Activated CD4-positive, alpha-beta memory T cell treated with anti-CD3 and anti-CD28 coated beads, Interleukin-2, amount 10 ng/mL, durations not matched to agents 7 days and 5 days (primary cell): ENCODE measurements around the gene SV2B. TPM values are rescaled to one million over a fixed set of nuclear protein-coding genes. Genes with fewer than 3 reads are reported as not detected.

Experiments used
- CTCF ChIA-PET: fragments of 350-600 bp; sonication (Branson Sonifier 250); formaldehyde crosslinking; loops from one replicate; lab custom pipeline; 2021; ENCODE audit warnings: antibody characterized with exemption, inconsistent platforms; lab: Charles Lee
- POLR2A ChIA-PET: fragments of 350-600 bp; sonication (Branson Sonifier 250); formaldehyde crosslinking; loops from one replicate; lab custom pipeline; 2021; ENCODE audit warnings: antibody characterized with exemption; lab: Charles Lee
- DNase-seq: peaks from one replicate; pipeline ENCODE4 v3.0.0-alpha.2; 2020
- H3K27ac Mint-ChIP-seq: one replicate; pipeline ENCODE4 v1.8.0; 2021; ENCODE audit warnings: mild to moderate bottlenecking, mixed read lengths
- H3K27me3 Mint-ChIP-seq: one replicate; pipeline ENCODE4 v1.8.0; 2021; ENCODE audit warnings: mixed read lengths
- H3K36me3 Mint-ChIP-seq: one replicate; pipeline ENCODE4 v1.8.0; 2021; ENCODE audit warnings: low read depth, mixed read lengths
- H3K4me1 Mint-ChIP-seq: one replicate; pipeline ENCODE4 v1.8.0; 2021; ENCODE audit warnings: mixed read lengths
- H3K4me3 Mint-ChIP-seq: one replicate; pipeline ENCODE4 v1.8.0; 2021; ENCODE audit warnings: mild to moderate bottlenecking, mixed read lengths
- H3K9me3 Mint-ChIP-seq: one replicate; pipeline ENCODE4 v1.8.0; 2021; ENCODE audit warnings: mixed read lengths
- total RNA-seq, 2 experiments: library from RNA; stranded (reverse); gene quantifications; one replicate each; pipeline ENCODE4 v1.2.3, GENCODE V29; 2021

SV2B gene
- total RNA-seq, 2 experiments from 2014 or later, result 0.05 TPM; not detected in 1

GRCh38 chr15:91282486-91282885 is 182.4 kb downstream of the SV2B start:
- ChIA-PET POLR2A (interaction anchor here (0.8 kb wide), 1 partner anchor 27 kb away, joined by 3 read pairs; no protein-coding TSS in a partner anchor), CTCF (interaction anchor here (1.2 to 1.9 kb wide), 2 partner anchors 10 to 14 kb away, joined by 4 to 8 read pairs; no protein-coding TSS in a partner anchor)
- no peak overlapping the region for H3K27ac Mint-ChIP-seq
- H3K4me1 Mint-ChIP-seq, result no peaks in the 10 kb centered on the region
- no peak for DNase-seq
- no peaks in the 10 kb centered on the region for H3K36me3 Mint-ChIP-seq
- no peaks in the 10 kb centered on the region for H3K9me3 Mint-ChIP-seq
- no peak overlapping the region for H3K4me3 Mint-ChIP-seq
- H3K27me3 Mint-ChIP-seq, result peaks cover 7% of the 10 kb centered on the region

- no peaks in the 10 kb centered on the region for H3K36me3 Mint-ChIP-seq
- no peaks in the 10 kb centered on the region for H3K9me3 Mint-ChIP-seq
- no peaks in the 10 kb centered on the region for H3K4me1 Mint-ChIP-seq
- H3K27ac Mint-ChIP-seq, result no peak overlapping the region
- no peak for DNase-seq
- POLR2A ChIA-PET, result interaction anchor here (0.8 kb wide), 1 partner anchor 28 kb away, joined by 3 read pairs; no protein-coding TSS in a partner anchor
- CTCF ChIA-PET, result interaction anchor here (1.2 to 1.9 kb wide), 2 partner anchors 11 to 14 kb away, joined by 4 to 8 read pairs; no protein-coding TSS in a partner anchor
- peaks cover 8% of the 10 kb centered on the region for H3K27me3 Mint-ChIP-seq
- H3K4me3 Mint-ChIP-seq, result no peak overlapping the region
These were observed 183.1 kb downstream of the SV2B start for GRCh38 chr15:91283155-91283554.

GRCh38 chr15:91284758-91285466 is 184.9 kb downstream of the SV2B start:
- Mint-ChIP-seq H3K4me1 (no peaks in the 10 kb centered on the region), H3K27me3 (peaks cover 8% of the 10 kb centered on the region), H3K4me3 (no peak overlapping the region), H3K36me3 (no peaks in the 10 kb centered on the region), H3K9me3 (no peaks in the 10 kb centered on the region), H3K27ac (no peak overlapping the region)
- ChIA-PET CTCF (interaction anchor here (1.3 kb wide), 1 partner anchor 13 kb away, joined by 3 read pairs; no protein-coding TSS in a partner anchor), POLR2A (no interaction called here)
- no peak for DNase-seq

- ChIA-PET POLR2A (no interaction called here), CTCF (no interaction called here)
- DNase-seq, result no peak
- H3K9me3 Mint-ChIP-seq, result no peaks in the 10 kb centered on the region
- peaks cover 8% of the 10 kb centered on the region for H3K27me3 Mint-ChIP-seq
- H3K27ac Mint-ChIP-seq, result no peak overlapping the region
- H3K4me3 Mint-ChIP-seq, result no peak overlapping the region
- no peaks in the 10 kb centered on the region for H3K36me3 Mint-ChIP-seq
- no peaks in the 10 kb centered on the region for H3K4me1 Mint-ChIP-seq
These were observed 189.3 kb downstream of the SV2B start for GRCh38 chr15:91289324-91289723.

GRCh38 chr15:91290553-91290952 is 190.5 kb downstream of the SV2B start:
- Mint-ChIP-seq H3K27me3 (peaks cover 13% of the 10 kb centered on the region), H3K27ac (no peak overlapping the region), H3K4me3 (no peak overlapping the region), H3K9me3 (no peaks in the 10 kb centered on the region), H3K36me3 (no peaks in the 10 kb centered on the region), H3K4me1 (no peaks in the 10 kb centered on the region)
- CTCF ChIA-PET, result no interaction called here
- POLR2A ChIA-PET, result no interaction called here
- DNase-seq, result no peak

- Mint-ChIP-seq H3K4me1 (no peaks in the 10 kb centered on the region), H3K9me3 (no peaks in the 10 kb centered on the region), H3K4me3 (no peak overlapping the region), H3K27ac (no peak overlapping the region), H3K27me3 (peaks cover 13% of the 10 kb centered on the region), H3K36me3 (no peaks in the 10 kb centered on the region)
- no peak for DNase-seq
- ChIA-PET POLR2A (no interaction called here), CTCF (no interaction called here)
These were observed 191.6 kb downstream of the SV2B start for GRCh38 chr15:91291673-91292072.

GRCh38 chr15:91294344-91294743 is 194.3 kb downstream of the SV2B start:
- Mint-ChIP-seq H3K36me3 (no peaks in the 10 kb centered on the region), H3K4me1 (no peaks in the 10 kb centered on the region)
- POLR2A ChIA-PET, result no interaction called here

GRCh38 chr15:91294795-91295194 is 194.7 kb downstream of the SV2B start:
- Mint-ChIP-seq H3K4me3 (no peak overlapping the region), H3K27me3 (peaks cover 13% of the 10 kb centered on the region), H3K27ac (no peak overlapping the region), H3K4me1 (no peaks in the 10 kb centered on the region), H3K36me3 (no peaks in the 10 kb centered on the region), H3K9me3 (no peaks in the 10 kb centered on the region)
- no peak for DNase-seq
- ChIA-PET CTCF (no interaction called here), POLR2A (no interaction called here)

More at GRCh38 chr15:91294344-91294743, 194.3 kb downstream of the SV2B start:
- Mint-ChIP-seq H3K9me3 (no peaks in the 10 kb centered on the region), H3K4me3 (no peak overlapping the region), H3K27me3 (peaks cover 13% of the 10 kb centered on the region), H3K27ac (no peak overlapping the region)
- CTCF ChIA-PET, result interaction anchor here (0.5 to 1.4 kb wide), 2 partner anchors 8 to 70 kb away, joined by 3 to 7 read pairs; no protein-coding TSS in a partner anchor
- no peak for DNase-seq

GRCh38 chr15:91298101-91298500 is 198.0 kb downstream of the SV2B start:
- H3K36me3 Mint-ChIP-seq, result no peaks in the 10 kb centered on the region
- H3K4me3 Mint-ChIP-seq, result no peak overlapping the region
- peaks cover 23% of the 10 kb centered on the region for H3K27me3 Mint-ChIP-seq
- DNase-seq, result no peak
- no peaks in the 10 kb centered on the region for H3K9me3 Mint-ChIP-seq
- CTCF ChIA-PET, result interaction anchor here (0.5 to 3.0 kb wide), 4 partner anchors 12 to 408 kb away, joined by 3 to 11 read pairs (median 6); no protein-coding TSS in a partner anchor
- no peak overlapping the region for H3K27ac Mint-ChIP-seq
- peaks cover 7% of the 10 kb centered on the region for H3K4me1 Mint-ChIP-seq
- POLR2A ChIA-PET, result interaction anchor here (1.8 kb wide), 1 partner anchor 14 kb away, joined by 4 read pairs; no protein-coding TSS in a partner anchor

GRCh38 chr15:91302588-91303439 is 202.8 kb downstream of the SV2B start:
- POLR2A ChIA-PET, result interaction anchor here (1.1 kb wide), 1 partner anchor 9 kb away, joined by 3 read pairs; no protein-coding TSS in a partner anchor
- H3K4me1 Mint-ChIP-seq, result peaks cover 10% of the 10 kb centered on the region

GRCh38 chr15:91304210-91304609 is 204.2 kb downstream of the SV2B start:
- CTCF ChIA-PET, result interaction anchor here (0.6 to 3.2 kb wide), 6 partner anchors 122 to 773 kb away, joined by 3 to 23 read pairs (median 5); no protein-coding TSS in a partner anchor
- no peaks in the 10 kb centered on the region for H3K36me3 Mint-ChIP-seq
- H3K4me1 Mint-ChIP-seq, result peaks cover 22% of the 10 kb centered on the region

More at GRCh38 chr15:91302588-91303439, 202.8 kb downstream of the SV2B start:
- no peak for DNase-seq
- Mint-ChIP-seq H3K36me3 (no peaks in the 10 kb centered on the region), H3K27ac (no peak overlapping the region), H3K4me3 (no peak overlapping the region), H3K9me3 (no peaks in the 10 kb centered on the region), H3K27me3 (peaks cover 52% of the 10 kb centered on the region)
- CTCF ChIA-PET, result interaction anchor here (0.6 to 3.2 kb wide), 22 partner anchors 9 to 1100 kb away, joined by 3 to 23 read pairs (median 4); no protein-coding TSS in a partner anchor

GRCh38 chr15:91304786-91305185 is 204.7 kb downstream of the SV2B start:
- Mint-ChIP-seq H3K27me3 (peaks cover 61% of the 10 kb centered on the region), H3K9me3 (no peaks in the 10 kb centered on the region), H3K36me3 (no peaks in the 10 kb centered on the region), H3K4me3 (no peak overlapping the region), H3K27ac (no peak overlapping the region), H3K4me1 (peaks cover 27% of the 10 kb centered on the region)
- POLR2A ChIA-PET, result no interaction called here
- CTCF ChIA-PET, result interaction anchor here (0.6 to 3.2 kb wide), 2 partner anchors 225 to 401 kb away, joined by 3 to 23 read pairs; no protein-coding TSS in a partner anchor
- no peak for DNase-seq

More at GRCh38 chr15:91304210-91304609, 204.2 kb downstream of the SV2B start:
- POLR2A ChIA-PET, result interaction anchor here (0.6 to 1.1 kb wide), 2 partner anchors 8 to 393 kb away, joined by 3 read pairs; no protein-coding TSS in a partner anchor
- no peak overlapping the region for H3K4me3 Mint-ChIP-seq
- H3K9me3 Mint-ChIP-seq, result no peaks in the 10 kb centered on the region
- no peak for DNase-seq
- H3K27me3 Mint-ChIP-seq, result peaks cover 55% of the 10 kb centered on the region
- H3K27ac Mint-ChIP-seq, result no peak overlapping the region
